Stimulated activated CD4-positive, alpha-beta T cell treated with anti-CD3 and anti-CD28 coated beads, Interleukin-4, amount 100 ng/mL, for 48 hours (primary cell): Measurements from ENCODE around the gene UBE2F.

Source experiments
- DNase-seq, 2 donors: peaks; one replicate each; pipeline ENCODE4 v3.0.0-alpha.2; 2020; ENCODE audit warnings: low read depth in 2 of 2

Gene UBE2F, protein sequence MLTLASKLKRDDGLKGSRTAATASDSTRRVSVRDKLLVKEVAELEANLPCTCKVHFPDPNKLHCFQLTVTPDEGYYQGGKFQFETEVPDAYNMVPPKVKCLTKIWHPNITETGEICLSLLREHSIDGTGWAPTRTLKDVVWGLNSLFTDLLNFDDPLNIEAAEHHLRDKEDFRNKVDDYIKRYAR

DNA sequence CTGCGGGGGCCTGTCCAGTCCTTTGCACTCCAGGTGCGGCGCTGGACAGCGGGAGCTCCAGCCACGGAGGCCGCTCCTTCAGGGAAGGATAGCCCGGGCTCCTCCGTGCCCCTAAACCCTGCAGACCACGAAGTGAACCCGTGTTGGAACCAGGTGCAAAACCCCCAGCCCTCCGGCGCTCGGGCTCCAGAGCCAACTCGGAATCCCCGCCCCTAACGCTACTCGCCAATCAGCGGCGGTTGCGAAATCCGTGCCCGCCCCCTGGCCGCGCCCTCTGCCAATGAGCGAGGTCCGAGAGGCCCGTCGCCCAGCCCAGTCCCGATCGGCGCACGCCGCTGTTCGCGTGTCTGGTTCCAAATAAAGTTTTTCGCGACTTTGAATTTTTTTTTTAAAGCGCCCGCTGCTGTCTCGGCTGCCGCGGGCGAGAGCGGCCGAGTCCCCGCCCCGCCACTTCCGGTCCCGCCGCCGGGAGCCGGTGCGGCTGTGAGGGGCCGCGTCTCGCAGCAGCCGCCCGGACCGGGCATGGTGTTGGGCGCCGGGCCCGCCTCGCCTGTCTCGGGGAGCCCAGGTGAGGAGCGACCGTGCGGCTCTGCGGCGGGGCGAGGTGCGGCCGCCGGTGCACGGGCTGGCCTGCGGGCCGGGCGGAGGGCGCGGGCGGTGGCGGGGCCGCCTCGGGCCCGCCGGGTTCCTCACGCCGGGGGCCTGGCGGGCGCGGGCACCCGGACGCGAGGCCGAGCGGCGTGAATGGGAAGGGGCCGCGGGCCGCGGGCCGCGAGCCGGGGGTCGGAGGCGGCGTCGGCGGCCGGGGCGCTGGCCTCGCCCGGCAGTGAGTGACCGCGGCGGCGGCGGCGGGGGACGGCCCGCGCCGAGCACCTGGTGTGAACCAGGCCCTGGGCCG, at the start of gene UBE2F:
TSS of gene UBE2F (plus strand) at position 450 of the 898 bp plus-strand sequence. CDS start 6,094 bp downstream, outside the sequence.
- peak; percentile 96 to 97 for DNase-seq

DNA sequence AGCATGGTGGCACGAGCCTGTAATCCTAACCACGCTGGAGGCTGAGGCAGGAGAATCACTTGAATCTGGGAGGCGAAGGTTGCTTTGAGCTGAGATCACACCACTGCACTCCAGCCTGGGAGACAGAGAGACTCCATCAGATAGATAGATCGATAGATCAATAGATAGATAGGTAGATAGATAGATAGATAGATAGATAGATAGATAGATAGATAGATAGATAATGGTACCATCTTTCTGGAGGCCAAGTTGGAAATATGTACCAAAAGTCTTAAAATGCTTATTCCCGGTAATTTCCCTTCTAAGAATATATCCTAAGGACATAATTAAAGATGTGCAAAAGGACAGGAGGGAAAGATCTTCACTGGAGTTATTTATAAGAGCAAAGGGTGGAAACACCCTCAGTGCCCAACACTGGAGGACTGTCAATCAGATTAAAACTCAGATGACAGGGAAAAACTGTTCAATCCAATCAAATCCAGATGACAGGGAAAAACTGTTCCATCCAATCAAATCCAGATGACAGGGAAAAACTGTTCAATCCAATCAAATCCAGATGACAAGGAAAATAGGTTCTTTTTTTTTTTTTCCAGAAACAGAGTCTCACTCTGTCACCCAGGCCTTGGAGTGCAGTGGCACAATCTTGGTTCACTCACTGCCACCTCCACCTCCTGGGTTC, 49.0 kb upstream of the UBE2F start:
- DNase-seq, result no peak

DNA sequence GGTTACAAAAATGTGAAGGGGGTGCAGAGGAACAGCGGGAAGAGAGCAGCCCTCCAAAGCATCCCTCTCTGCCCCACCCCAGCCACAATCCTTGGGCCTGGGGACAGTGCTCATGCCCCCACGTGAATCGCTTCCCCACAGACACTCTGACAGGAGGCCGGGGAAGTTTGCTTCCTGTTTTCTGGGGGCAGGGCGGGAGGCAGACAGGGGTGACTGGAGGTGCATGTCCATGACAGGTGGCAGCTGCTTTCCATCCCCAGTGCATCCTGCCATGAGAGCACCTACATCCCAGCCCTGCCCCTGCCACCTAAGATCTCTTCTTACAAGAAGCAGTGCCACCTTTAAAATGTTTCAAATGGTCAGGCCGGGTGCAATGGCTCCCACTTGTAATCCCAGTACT, 47.2 kb upstream of the UBE2F start:
- DNase-seq, result no peak

DNA sequence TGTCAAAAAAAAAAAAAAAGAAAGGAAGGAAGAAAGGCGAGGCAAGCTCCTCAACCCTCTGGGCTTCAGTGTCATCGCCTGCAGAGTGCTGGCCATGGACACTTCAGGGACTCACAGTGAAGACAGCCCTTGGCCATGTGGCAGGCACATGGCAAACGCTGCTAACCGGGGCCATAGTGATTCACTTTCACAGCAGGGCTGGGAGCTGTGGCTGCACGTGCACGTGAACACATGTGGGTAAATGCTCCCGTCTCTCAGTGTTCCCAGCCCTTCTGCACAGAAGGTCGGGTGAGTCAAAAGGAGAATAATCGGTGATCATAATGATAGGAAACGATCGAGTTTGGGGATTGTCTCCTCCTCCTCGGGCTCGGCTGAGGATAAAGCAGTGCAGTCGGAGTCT, 46.1 kb upstream of the UBE2F start:
- no peak for DNase-seq

DNA sequence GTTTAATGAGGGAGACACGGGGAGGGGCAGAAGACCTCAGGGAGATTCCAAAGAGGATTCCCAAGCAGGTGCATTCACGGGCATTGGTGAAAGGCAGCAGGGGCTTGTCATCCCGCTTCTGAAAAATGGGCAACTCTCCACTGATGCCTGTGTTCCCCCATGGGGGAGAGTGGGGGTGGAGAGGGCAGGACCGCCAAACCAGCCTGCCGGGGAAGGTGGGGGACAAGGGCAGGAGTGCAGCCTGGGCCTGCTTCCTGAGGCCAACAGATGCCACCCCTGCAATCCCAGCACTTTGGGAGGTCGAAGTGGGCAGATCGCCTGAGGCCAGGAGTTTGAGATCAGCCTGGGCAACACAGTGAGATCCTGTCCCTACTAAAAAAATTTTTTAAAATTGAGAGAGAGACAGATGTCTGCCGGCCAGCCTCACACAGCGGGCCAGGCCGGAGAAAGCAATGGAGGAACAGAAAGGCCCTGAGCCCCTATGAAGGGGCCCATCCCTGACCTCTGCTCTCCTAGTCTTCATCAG, 44.8 kb upstream of the UBE2F start:
- DNase-seq, result no peak

DNA sequence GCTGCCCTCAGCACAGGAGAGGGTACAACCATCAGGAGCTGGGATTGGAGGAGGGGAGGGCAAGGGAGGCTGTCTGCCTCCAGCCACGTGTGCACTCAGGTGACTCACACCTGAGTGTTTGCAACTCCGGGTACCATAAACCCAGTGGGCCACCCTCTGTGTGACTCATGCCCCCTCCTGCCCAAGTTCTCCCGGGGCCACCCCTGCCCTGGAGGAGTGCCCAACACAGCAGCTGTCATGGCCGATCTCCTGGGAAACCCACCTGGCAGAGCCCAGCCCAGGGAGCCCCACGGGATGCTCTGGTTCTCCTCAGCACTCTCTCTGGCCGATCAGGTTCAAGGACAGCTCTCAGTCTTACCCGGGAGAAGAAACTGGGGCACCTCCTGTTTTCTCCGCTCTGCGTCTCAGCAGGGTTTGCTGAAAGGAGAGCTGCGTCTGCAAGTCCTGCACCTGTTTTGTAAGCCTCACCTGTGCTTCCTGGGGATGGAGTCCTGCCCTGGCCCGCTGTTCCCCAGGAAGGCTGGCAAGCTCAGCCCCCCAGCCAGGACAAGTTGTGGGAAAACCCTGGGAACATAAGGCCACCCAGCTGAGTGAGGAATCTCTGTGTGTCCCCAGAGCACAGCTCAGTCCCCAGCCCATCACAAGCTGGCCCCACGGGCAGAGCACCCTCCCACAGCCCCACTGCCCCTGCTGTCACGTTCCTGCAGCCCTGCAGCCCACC, 44.0 kb upstream of the UBE2F start:
- no peak for DNase-seq

DNA sequence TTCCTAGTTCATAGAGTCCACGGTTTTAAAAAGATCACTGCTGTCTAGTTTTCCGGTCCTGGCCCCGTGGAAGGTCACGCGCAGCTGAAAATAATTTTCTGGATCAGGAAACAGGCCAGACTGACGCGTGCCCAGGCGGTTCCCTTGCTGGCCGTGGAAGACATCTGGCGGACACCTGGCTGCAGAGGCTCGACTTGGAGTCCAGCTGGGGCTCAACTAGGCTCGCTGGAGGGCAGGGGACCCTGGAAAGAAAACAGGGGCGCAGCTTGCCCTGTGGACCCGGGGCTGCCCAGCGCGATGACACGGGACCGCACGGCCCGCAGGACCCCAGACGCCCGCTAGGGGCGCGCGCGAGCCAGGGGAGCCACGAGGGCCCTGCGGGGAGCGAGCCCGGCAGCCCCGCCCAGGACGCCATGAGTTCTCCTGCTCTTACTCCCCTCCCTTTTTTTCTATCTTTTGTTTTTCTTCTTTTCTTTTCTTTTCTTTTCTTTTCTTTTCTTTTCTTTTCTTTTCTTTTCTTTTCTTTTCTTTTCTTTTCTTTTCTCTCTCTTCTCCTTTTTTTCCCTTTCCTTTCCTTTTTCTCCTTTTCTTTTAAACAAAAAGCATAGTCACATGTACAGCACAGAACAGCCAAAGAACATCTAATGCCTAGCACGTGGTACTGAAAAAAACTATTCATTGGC, 43.2 kb upstream of the UBE2F start:
- peak; percentile 81 to 85 for DNase-seq

DNA sequence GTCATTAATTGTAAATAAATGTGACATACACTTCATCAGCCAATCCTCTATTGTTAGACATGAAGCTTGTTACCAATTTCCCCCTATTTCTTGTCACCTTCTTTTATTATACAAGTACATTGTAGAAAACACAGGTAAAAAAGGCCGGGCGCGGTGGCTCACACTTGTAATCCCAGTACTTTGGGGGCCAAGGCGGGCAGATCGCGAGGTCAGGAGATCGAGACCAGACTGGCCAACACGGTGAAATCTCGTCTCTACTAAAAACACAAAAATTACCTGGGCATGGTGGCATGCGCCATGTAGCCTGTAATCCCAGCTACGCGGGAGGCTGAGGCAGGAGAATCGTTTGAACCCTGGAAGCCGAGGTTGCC, 42.7 kb upstream of the UBE2F start:
- no peak for DNase-seq

DNA sequence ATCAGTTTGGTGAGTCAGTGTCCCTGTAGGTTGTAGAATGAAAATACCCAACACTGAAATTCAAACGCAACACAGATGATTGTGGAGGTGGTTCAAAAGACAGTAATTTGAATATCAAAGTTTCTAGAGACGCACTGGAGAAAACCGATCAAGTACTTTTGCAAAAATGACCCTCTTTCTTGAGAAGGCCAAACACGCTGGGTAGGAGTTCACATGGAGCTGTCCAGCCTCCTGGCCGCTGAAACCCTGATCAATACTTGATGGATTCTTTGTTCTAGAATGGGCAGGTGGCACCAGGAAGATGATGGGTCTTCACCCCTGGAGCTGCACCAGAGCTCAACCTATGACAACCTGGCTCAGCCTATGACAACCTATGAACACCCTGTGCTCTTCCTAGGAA, 39.7 kb upstream of the UBE2F start:
- no peak for DNase-seq

DNA sequence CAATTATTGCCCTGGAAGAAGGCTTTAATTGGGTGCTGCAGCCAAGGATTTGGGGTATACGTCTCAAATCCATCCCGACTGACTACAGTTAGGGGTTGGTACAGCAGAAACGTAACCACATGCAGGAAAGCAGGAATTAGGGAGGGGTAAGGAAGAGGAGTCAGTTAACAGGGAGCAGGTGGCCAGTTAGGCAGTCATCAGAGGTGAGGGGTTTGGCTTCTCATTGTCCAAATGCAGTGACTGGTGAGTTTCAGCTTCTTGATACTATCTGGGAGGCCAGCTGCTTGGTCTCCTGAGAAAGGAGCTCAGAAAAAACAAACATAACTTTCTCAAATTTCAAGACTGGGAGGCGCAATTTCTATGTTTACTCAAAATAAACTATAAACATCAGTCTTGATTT, 38.8 kb upstream of the UBE2F start:
- DNase-seq, result no peak

DNA sequence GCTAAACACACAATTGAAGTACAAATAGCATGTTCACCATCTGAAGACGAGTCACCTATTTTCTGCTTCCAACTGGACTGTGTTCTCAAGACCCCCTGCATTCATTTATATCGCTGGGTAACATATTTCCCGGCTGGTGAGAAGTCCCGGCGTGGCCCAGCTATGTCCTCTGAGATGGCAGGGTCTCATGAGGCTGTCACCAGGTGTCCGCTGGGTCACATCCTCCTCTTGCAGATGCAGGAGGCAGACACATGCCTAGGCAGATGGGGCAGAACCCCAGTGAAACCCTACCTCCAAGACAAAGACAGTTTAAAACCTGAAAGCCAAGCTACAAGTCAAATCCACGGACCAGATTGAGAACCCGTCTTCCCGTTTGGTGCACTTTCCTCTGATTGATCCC, 36.8 kb upstream of the UBE2F start:
- DNase-seq, result no peak

DNA sequence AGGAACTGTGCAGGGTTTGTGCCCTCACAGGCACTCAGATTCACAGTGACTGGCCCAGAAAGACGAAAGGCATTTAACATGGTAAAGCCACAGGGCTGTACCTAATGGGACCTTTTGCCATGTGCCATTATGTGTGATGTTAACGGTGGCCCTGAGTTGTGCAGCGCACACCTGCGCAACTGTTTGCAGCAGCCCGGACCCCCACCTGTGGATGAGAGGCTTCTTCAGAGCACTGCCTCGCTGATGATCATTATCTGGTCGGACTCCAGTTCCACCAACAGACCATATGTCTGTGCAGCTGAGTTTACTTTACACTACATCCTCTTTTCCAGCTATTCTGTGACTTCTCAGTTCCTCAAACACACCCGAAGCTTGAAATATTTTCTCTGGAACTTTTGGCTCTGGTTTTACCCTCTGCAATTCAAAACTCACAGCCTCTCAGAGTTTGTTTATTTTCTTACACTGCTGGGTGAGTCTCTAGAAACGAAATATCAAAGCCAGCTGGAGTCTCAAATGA, 35.6 kb upstream of the UBE2F start:
- DNase-seq, result no peak

DNA sequence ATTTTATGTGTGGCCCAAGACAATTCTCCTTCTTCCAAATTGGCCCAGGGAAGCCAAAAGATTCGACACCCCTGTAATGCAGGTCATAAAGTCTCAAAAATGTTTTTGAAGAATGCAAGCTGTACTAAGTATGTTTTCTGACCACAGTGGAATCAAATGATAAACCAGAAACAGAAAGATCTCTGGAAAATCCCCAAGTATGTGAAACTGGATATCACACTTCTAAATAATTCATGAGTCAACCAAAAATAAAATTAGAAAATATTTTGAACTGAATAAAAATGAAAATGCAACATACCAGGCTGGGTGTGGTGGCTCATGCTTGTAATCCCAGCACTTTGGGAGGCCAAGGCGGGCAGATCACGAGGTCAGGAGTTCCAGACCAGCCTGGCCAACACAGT, 34.1 kb upstream of the UBE2F start:
- DNase-seq, result no peak

DNA sequence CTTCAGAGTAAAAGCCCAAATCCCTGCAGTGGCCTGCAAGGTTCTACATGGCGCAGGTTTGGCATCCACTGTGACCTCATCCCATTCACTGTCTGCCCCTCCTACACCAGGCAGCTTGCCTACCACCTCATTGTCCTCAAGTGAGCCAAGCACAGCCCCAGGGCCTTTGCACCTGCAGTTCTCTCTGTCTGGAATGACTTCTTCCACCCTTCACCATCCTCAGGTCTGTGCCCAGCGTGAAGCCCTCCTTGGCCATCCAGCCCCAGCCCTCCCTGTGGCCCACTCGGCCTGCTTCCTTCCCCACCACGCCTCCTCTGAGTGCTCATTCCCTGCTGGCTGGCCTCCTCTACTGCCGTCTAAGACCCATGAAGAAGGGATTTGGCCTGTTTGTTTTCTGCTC, 32.6 kb upstream of the UBE2F start:
- no peak for DNase-seq

DNA sequence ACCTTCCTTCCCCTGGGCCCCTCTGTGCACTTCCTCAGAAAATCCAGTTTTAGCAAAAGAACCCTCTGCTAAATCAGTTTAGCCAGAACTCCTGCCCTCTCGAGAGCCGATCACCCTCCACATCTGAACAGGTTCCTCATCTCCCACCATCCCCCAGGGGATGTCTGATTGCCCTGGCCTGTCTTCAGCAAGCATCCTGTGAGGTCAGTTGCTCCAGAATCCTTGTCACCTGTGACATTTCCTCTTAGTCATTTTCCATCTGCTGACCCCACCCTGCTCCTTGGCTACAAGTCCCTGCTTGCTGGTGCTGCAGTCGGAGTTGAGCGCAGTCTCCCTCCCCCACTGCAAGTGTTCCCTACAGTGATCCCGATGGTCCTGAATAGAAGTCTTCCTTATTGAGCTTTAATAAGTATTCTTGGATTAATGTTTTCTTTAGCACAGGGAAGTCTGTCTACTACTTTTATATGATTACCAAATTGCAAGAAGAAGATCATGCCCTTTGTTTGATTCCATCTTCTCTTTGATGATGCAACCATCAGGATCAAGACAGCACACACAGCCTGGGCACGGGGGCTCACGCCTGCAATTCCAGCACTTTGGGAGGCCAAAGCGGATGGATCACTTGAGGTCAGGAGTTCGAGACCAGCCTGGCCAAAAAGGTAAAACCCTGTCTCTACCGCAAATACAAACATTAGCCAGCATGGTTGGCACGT, 30.9 kb upstream of the UBE2F start:
- DNase-seq, result no peak

DNA sequence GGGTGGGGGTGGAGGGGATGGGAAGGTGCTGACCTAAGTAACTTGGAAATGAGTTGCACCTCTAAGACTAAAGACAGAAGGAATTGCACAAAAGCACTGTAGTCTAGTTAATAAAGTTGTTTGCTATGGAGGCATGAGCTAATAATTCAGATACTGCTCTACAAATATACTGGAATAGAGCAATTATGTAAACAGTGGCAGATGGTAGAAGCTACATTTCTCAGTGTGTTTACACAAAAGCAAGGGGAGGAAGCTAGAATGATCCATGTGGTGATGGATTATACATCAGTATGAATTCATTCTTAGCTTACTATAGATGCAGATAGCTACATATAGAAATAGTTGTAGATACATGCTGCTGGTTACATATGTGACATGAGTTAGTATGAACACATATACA, 27.6 kb upstream of the UBE2F start:
- DNase-seq, result no peak

DNA sequence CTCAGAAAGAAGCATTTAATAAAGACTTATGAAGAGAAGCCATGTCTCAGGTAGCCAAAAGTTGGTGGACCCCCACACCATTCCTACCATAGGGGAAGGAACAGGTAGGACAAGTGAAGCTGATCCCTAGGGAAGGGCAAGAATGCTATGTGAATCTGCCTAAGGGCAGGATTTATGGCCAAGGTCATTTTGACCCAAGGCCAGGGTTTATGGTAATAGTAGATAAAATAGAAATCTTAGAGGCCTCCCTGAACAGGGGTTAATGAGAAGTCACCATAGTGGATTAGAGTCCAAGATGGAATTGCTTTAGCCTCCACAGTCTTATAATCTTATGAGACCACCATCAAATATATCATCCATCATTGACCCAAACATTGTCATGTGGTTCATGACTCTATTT, 26.0 kb upstream of the UBE2F start:
- no peak for DNase-seq

DNA sequence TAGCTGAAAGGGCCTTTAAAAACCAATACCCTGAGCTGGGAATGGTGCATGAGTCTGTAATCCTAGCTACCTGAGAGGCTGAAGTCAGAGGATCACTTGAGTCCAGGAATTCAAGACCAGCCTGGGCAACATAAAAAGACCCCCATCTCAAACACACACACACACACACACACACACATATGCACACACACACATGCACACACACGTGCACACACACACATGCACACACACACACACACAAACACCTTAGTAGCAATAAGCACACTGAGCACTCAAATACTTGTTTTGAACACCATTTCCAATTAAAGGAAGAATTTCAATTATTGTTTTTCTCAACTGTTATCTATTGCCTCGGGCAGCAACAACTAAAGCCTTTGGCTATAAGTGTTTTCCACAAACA, 25.6 kb upstream of the UBE2F start:
- DNase-seq, result no peak

DNA sequence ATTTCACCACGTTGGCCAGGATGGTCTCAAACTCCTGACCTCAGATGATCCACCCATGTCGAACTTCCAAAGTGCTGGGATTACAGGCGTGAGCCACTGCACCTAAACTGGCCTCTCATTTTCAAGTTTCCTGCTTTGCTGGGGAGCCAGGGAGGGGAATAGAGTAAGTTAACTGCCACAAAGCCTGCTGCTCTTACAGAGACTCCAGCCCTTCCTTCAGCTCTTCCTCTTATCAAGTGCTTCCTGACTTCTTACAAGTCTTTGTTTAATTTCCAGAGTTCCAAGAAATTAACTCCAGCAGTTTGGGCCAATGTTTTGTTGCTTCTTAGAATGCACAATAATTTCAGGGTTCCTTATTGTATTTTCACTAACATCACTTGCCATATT, 24.3 kb upstream of the UBE2F start:
- no peak for DNase-seq

DNA sequence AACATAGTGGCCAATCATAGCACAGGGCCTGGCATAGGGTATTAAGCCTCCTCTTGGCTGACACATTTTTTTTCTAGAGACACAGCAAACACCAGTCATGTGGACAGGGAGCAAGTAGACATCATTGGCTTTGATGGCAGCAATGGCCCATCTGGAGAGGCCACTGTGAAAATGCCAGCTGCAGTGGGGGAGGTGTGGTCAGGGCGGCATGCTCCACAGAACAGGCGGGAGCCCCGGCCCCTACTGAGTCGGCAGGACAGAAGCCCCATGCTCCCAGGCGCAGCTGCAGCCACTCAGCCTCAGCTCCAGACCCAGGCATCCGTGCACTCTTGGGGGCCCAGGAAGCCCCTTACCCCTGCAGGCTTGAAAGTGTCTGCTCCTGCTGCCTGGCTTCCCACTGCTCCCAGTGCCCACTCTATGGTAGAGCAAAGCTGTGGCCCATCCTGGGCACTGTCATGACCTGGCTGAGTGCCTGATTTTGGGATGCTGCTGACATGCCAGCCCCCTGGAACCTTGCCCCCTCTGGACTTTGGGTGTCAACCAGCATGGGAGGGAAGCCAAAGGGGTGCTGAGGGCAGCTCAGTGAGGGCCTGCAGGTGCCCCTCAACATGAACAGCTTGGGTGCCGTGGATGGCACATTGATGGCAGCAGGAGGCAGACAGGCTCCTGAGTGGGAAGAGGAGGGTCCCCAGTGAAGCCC, 23.3 kb upstream of the UBE2F start:
- no peak for DNase-seq
